HEK293T (cell line): Measurements from ENCODE around the gene CYP1A2.

Experiments
- FOXM1 ChIP-seq: fragments of 450-650 bp; IDR thresholded peaks from 2 replicates; pipeline ENCODE4 v1.6.1; 2017; ENCODE audit warnings: mild to moderate bottlenecking, borderline replicate concordance
- NFRKB ChIP-seq: fragments of 450-650 bp; IDR thresholded peaks from 2 replicates; pipeline ENCODE4 v1.6.1; 2016; ENCODE audit warnings: mild to moderate bottlenecking, moderate library complexity
- SP1 ChIP-seq: fragments of 450-650 bp; IDR thresholded peaks from 2 replicates; pipeline ENCODE4 v1.6.1; 2017
- SUZ12 ChIP-seq: fragments of 450-650 bp; IDR thresholded peaks from 2 replicates; pipeline ENCODE4 v1.6.1; 2016; ENCODE audit warnings: mild to moderate bottlenecking
- ZNF384 ChIP-seq: fragments of 450-650 bp; IDR thresholded peaks from 2 replicates; pipeline ENCODE4 v1.6.1; 2016
- TF ChIP-seq, protein P1 (sequence below): fragments of 450-650 bp; IDR thresholded peaks from 2 replicates; pipeline ENCODE4 v1.6.1; 2016

DNA sequence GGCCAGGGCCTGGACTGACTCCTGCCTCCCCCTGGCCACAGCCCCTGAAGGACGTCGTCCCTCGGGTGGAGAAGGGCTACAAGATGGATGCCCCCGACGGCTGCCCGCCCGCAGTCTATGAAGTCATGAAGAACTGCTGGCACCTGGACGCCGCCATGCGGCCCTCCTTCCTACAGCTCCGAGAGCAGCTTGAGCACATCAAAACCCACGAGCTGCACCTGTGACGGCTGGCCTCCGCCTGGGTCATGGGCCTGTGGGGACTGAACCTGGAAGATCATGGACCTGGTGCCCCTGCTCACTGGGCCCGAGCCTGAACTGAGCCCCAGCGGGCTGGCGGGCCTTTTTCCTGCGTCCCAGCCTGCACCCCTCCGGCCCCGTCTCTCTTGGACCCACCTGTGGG lies 53.6 kb downstream of the CYP1A2 start:
- TF ChIP-seq SUZ12 (no peak), ZNF384 (no peak), FOXM1 (no peak), NFRKB (no peak), SP1 (no peak)
- TF ChIP-seq, protein P1, sequence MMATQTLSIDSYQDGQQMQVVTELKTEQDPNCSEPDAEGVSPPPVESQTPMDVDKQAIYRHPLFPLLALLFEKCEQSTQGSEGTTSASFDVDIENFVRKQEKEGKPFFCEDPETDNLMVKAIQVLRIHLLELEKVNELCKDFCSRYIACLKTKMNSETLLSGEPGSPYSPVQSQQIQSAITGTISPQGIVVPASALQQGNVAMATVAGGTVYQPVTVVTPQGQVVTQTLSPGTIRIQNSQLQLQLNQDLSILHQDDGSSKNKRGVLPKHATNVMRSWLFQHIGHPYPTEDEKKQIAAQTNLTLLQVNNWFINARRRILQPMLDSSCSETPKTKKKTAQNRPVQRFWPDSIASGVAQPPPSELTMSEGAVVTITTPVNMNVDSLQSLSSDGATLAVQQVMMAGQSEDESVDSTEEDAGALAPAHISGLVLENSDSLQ, result no peak
